Left colon (tissue), 2 donors: ENCODE measurements around the gene RNGTT. TPM values are rescaled to one million over a fixed set of nuclear protein-coding genes. Genes with fewer than 3 reads are reported as not detected.

Source experiments
- ATAC-seq: fragments of 200-7000 bp; cut with Tn5 transposase; one replicate; pipeline ENCODE4 v1.9.1; 2020; ENCODE audit warnings: mild to moderate bottlenecking, moderate library complexity
- DNase-seq, 2 donors: peaks; one replicate each; pipeline ENCODE4 v3.0.0-alpha.2; 2020
- intact Hi-C, 2 donors: fragments of 100-400 bp; cut with DNase I in 1 of 2; cut with micrococcal nuclease in 1 of 2; formaldehyde crosslinking; loops; one replicate each; pipeline versions ENCODE4 v1.11.2 to v1.14.0; 2022; cut with DNase I, micrococcal nuclease
- total RNA-seq, 2 donors: library from RNA; stranded (reverse); fragmentation: NEBNext Ultra II Directional; extraction: Animal tissue kit (Norgen Biotek cat#: 25700); gene quantifications; one replicate each; pipeline ENCODE4 v1.2.1, GENCODE V29; 2021
- donor health status: DM: no; HTN: no; CAD: no.
- donor health status: DM: yes; HTN: yes; CAD: no.

The RNGTT gene
- total RNA-seq, 2 donors from 2014 or later, result 8.7 to 10.1 TPM

- ATAC-seq (no peak), DNase-seq (no peak)
- intact Hi-C loops, result no loop called here
These were observed 85.5 kb downstream of the RNGTT start for GRCh38 chr6:88877893-88878292.

- ATAC-seq, result peak; percentile 63
- DNase-seq, result no peak
- intact Hi-C loops, result no loop called here
These were observed 90.5 kb downstream of the RNGTT start for GRCh38 chr6:88872962-88873361.

- ATAC-seq (peak; percentile 40), DNase-seq (no peak)
- intact Hi-C loops, result no loop called here
These were observed 91.9 kb downstream of the RNGTT start for GRCh38 chr6:88871498-88871897.

GRCh38 chr6:88870717-88871330, 92.6 kb downstream of the RNGTT start:
- intact Hi-C loops, result no loop called here
- peak; percentile 68 for ATAC-seq

GRCh38 chr6:88869263-88870020, 94.0 kb downstream of the RNGTT start:
- ATAC-seq (peak; percentile 87), DNase-seq (no peak)
- intact Hi-C loops, result loop anchor here in 1 of 2 donors (10.0 kb wide), 1 partner anchor 945 kb away; no protein-coding TSS in a partner anchor

More at GRCh38 chr6:88870717-88871330, 92.6 kb downstream of the RNGTT start:
- DNase-seq, result peak in 1 of 2 donors; percentile 14

GRCh38 chr6:88867841-88868731, 95.3 kb downstream of the RNGTT start:
- no peak for DNase-seq
- intact Hi-C loops, result loop anchor here in 1 of 2 donors (10.0 kb wide), 1 partner anchor 943 kb away; no protein-coding TSS in a partner anchor
- no peak for ATAC-seq

GRCh38 chr6:88866856-88867255, 96.6 kb downstream of the RNGTT start:
- ATAC-seq (no peak), DNase-seq (no peak)
- intact Hi-C loops, result loop anchor here in 1 of 2 donors (10.0 kb wide), 1 partner anchor 942 kb away; no protein-coding TSS in a partner anchor

- intact Hi-C loops, result loop anchor here in 1 of 2 donors (10.0 kb wide), 1 partner anchor 940 kb away; no protein-coding TSS in a partner anchor
- no peak for ATAC-seq
- DNase-seq, result no peak
These were observed 98.1 kb downstream of the RNGTT start for GRCh38 chr6:88865275-88865674.

GRCh38 chr6:88864359-88865054, 98.9 kb downstream of the RNGTT start:
- ATAC-seq, result no peak
- DNase-seq, result no peak
- intact Hi-C loops, result loop anchor here in 1 of 2 donors (10.0 kb wide), 1 partner anchor 940 kb away; no protein-coding TSS in a partner anchor

- intact Hi-C loops, result loop anchor here in 1 of 2 donors (10.0 kb wide), 1 partner anchor 936 kb away; no protein-coding TSS in a partner anchor
- ATAC-seq (no peak), DNase-seq (no peak)
These were observed 103.1 kb downstream of the RNGTT start for GRCh38 chr6:88860310-88860709.

- no peak for DNase-seq
- intact Hi-C loops, result no loop called here
- ATAC-seq, result no peak
These were observed 105.0 kb downstream of the RNGTT start for GRCh38 chr6:88858455-88858854.

GRCh38 chr6:88856566-88856965, 106.9 kb downstream of the RNGTT start:
- DNase-seq (no peak), ATAC-seq (no peak)
- intact Hi-C loops, result no loop called here

GRCh38 chr6:88855541-88856147, 107.8 kb downstream of the RNGTT start:
- intact Hi-C loops, result no loop called here
- ATAC-seq (no peak), DNase-seq (no peak)

- ATAC-seq (no peak), DNase-seq (no peak)
- intact Hi-C loops, result no loop called here
These were observed 110.6 kb downstream of the RNGTT start for GRCh38 chr6:88852775-88853174.

GRCh38 chr6:88852000-88852399, 111.4 kb downstream of the RNGTT start:
- no peak for DNase-seq
- intact Hi-C loops, result no loop called here
- ATAC-seq, result no peak

GRCh38 chr6:88848870-88849269, 114.5 kb downstream of the RNGTT start:
- DNase-seq (no peak), ATAC-seq (no peak)
- intact Hi-C loops, result no loop called here

- intact Hi-C loops, result no loop called here
- ATAC-seq (no peak), DNase-seq (no peak)
These were observed 120.4 kb downstream of the RNGTT start for GRCh38 chr6:88843040-88843439.

GRCh38 chr6:88842320-88842719, 121.1 kb downstream of the RNGTT start:
- ATAC-seq (no peak), DNase-seq (no peak)
- intact Hi-C loops, result no loop called here
